HepG2 (cell line): Measurements from ENCODE around the gene TMEM131. TPM values are rescaled to one million over a fixed set of nuclear protein-coding genes. Genes with fewer than 3 reads are reported as not detected.

Experiments
- ARID4A ChIP-seq: sonication (generic); formaldehyde crosslinking; IDR thresholded peaks from 2 replicates; pipeline ENCODE4 v1.5.0; 2020; ENCODE audit warnings: mild to moderate bottlenecking, missing genetic modification reagents, borderline replicate concordance
- BCL6 ChIP-seq: IDR thresholded peaks from 2 replicates; pipeline ENCODE4 v1.6.1; 2016; ENCODE audit warnings: missing genetic modification reagents, missing compliant biosample characterization
- CCAR2 ChIP-seq: fragments of 200-400 bp; formaldehyde crosslinking; optimal IDR thresholded peaks from 2 replicates; pipeline ENCODE3; 2018; ENCODE audit warnings: low read depth, mild to moderate bottlenecking, low read length, moderate library complexity
- HDAC2 ChIP-seq: sonication (generic); formaldehyde crosslinking; IDR thresholded peaks from 2 replicates; pipeline ENCODE4 v1.4.0; 2020; ENCODE audit warnings: missing genetic modification reagents
- KAT2B ChIP-seq: fragments of 150-350 bp; IDR thresholded peaks from 2 replicates; pipeline ENCODE4 v1.6.1; 2014; ENCODE audit warnings: low read depth, low read length, borderline replicate concordance
- MED8 ChIP-seq: sonication (generic); formaldehyde crosslinking; IDR thresholded peaks from 2 replicates; pipeline ENCODE4 v1.8.1; 2023; ENCODE audit warnings: mild to moderate bottlenecking, missing genetic modification reagents; ENCODE audit not compliant: insufficient replicate concordance
- PBX2 ChIP-seq: IDR thresholded peaks from 2 replicates; pipeline ENCODE4 v1.6.1; 2016; ENCODE audit warnings: control low read depth
- TARDBP ChIP-seq: sonication (generic); formaldehyde crosslinking; IDR thresholded peaks from 2 replicates; pipeline ENCODE4 v1.8.0; 2022; ENCODE audit warnings: mild to moderate bottlenecking, missing genetic modification reagents
- ZFP37 ChIP-seq: sonication (generic); formaldehyde crosslinking; IDR thresholded peaks from 2 replicates; pipeline ENCODE4 v1.4.0; 2020; ENCODE audit warnings: missing genetic modification reagents, borderline replicate concordance
- ZSCAN22 ChIP-seq: sonication (generic); formaldehyde crosslinking; IDR thresholded peaks from 2 replicates; pipeline ENCODE4 v1.4.0; 2020; ENCODE audit warnings: mild to moderate bottlenecking, missing genetic modification reagents
- polyA plus RNA-seq, 8 experiments: library from polyadenylated mRNA; depleted of rRNA in 3 of 8; stranded (reverse) in 7 of 8; unstranded in 1 of 8; fragments of >200 nt; fragmentation: Illumina TruSeq in 4 of 8; extraction: Trizol in 4 of 8; gene quantifications; 2 replicates each; pipeline versions ENCODE4 v1.2.1 to v1.2.3, GENCODE V29; 2011 to 2016; ENCODE audit warnings: low read depth in 4 of 8, missing spikeins in 1 of 8, mixed read lengths in 1 of 8; ENCODE audit not compliant: insufficient read depth in 1 of 8
- total RNA-seq, 5 experiments: library from RNA; depleted of rRNA; stranded (reverse); fragments of >200 nt; fragmentation: Illumina TruSeq; extraction: Trizol; gene quantifications; 2 replicates each; pipeline ENCODE4 v1.2.3, GENCODE V29; 2016; ENCODE audit warnings: low read depth in 1 of 5
- TF ChIP-seq, protein P1 (sequence below): sonication (generic); formaldehyde crosslinking; IDR thresholded peaks from 2 replicates; pipeline ENCODE4 v1.9.0; 2022; ENCODE audit warnings: missing genetic modification reagents, mild to moderate bottlenecking, borderline replicate concordance
- TF ChIP-seq, protein P2 (sequence below): sonication (generic); formaldehyde crosslinking; IDR thresholded peaks from 2 replicates; pipeline ENCODE4 v1.4.0; 2020; ENCODE audit warnings: low read depth, missing genetic modification reagents
- TF ChIP-seq, protein P3 (sequence below): sonication (generic); formaldehyde crosslinking; IDR thresholded peaks from 2 replicates; pipeline ENCODE4 v1.8.1; 2023; ENCODE audit warnings: mild to moderate bottlenecking, missing genetic modification reagents, borderline replicate concordance
- TF ChIP-seq, protein P4 (sequence below): sonication (generic); formaldehyde crosslinking; IDR thresholded peaks from 2 replicates; pipeline ENCODE4 v1.5.0; 2020; ENCODE audit warnings: mild to moderate bottlenecking, missing genetic modification reagents

TMEM131 gene
- total and polyA plus RNA-seq, 2 of the 13 experiments (the other 11 are each of a cell fraction or from before 2014, with no cell fraction given): 17.9 to 19.5 TPM

- TF ChIP-seq, protein P1, sequence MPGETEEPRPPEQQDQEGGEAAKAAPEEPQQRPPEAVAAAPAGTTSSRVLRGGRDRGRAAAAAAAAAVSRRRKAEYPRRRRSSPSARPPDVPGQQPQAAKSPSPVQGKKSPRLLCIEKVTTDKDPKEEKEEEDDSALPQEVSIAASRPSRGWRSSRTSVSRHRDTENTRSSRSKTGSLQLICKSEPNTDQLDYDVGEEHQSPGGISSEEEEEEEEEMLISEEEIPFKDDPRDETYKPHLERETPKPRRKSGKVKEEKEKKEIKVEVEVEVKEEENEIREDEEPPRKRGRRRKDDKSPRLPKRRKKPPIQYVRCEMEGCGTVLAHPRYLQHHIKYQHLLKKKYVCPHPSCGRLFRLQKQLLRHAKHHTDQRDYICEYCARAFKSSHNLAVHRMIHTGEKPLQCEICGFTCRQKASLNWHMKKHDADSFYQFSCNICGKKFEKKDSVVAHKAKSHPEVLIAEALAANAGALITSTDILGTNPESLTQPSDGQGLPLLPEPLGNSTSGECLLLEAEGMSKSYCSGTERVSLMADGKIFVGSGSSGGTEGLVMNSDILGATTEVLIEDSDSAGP (CRISPR knock-in tag): no peak
- TF ChIP-seq PBX2 (no peak), ZFP37 (CRISPR knock-in tag) (no peak), CCAR2 (no peak), KAT2B (no peak), BCL6 (CRISPR knock-in tag) (no peak; the same call in 1 of the 2 replicates), ZSCAN22 (no peak), TARDBP (CRISPR knock-in tag) (peak; percentile 55; the same call in 1 of the 2 replicates), ARID4A (CRISPR knock-in tag) (peak; percentile 22; the same call in 1 of the 2 replicates), MED8 (CRISPR knock-in tag) (no peak), HDAC2 (0 out of 2 replicates have a peak, but pooled peaks have one; percentile 28)
- TF ChIP-seq, protein P2, sequence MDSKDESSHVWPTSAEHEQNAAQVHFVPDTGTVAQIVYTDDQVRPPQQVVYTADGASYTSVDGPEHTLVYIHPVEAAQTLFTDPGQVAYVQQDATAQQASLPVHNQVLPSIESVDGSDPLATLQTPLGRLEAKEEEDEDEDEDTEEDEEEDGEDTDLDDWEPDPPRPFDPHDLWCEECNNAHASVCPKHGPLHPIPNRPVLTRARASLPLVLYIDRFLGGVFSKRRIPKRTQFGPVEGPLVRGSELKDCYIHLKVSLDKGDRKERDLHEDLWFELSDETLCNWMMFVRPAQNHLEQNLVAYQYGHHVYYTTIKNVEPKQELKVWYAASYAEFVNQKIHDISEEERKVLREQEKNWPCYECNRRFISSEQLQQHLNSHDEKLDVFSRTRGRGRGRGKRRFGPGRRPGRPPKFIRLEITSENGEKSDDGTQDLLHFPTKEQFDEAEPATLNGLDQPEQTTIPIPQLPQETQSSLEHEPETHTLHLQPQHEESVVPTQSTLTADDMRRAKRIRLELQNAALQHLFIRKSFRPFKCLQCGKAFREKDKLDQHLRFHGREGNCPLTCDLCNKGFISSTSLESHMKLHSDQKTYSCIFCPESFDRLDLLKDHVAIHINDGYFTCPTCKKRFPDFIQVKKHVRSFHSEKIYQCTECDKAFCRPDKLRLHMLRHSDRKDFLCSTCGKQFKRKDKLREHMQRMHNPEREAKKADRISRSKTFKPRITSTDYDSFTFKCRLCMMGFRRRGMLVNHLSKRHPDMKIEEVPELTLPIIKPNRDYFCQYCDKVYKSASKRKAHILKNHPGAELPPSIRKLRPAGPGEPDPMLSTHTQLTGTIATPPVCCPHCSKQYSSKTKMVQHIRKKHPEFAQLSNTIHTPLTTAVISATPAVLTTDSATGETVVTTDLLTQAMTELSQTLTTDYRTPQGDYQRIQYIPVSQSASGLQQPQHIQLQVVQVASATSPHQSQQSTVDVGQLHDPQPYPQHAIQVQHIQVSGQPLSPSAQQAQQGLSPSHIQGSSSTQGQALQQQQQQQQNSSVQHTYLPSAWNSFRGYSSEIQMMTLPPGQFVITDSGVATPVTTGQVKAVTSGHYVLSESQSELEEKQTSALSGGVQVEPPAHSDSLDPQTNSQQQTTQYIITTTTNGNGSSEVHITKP (CRISPR knock-in tag): peak; percentile 93
- TF ChIP-seq, protein P3, sequence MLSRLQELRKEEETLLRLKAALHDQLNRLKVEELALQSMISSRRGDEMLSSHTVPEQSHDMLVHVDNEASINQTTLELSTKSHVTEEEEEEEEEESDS: no peak
- TF ChIP-seq, protein P4, sequence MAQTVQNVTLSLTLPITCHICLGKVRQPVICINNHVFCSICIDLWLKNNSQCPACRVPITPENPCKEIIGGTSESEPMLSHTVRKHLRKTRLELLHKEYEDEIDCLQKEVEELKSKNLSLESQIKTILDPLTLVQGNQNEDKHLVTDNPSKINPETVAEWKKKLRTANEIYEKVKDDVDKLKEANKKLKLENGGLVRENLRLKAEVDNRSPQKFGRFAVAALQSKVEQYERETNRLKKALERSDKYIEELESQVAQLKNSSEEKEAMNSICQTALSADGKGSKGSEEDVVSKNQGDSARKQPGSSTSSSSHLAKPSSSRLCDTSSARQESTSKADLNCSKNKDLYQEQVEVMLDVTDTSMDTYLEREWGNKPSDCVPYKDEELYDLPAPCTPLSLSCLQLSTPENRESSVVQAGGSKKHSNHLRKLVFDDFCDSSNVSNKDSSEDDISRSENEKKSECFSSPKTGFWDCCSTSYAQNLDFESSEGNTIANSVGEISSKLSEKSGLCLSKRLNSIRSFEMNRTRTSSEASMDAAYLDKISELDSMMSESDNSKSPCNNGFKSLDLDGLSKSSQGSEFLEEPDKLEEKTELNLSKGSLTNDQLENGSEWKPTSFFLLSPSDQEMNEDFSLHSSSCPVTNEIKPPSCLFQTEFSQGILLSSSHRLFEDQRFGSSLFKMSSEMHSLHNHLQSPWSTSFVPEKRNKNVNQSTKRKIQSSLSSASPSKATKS (CRISPR knock-in tag): no peak
These were observed 17.8 kb upstream of the TMEM131 start (continued) for GRCh38 chr2:98013407-98014042.
